Measurements from ENCODE around the gene CHKA. TPM values are rescaled to one million over a fixed set of nuclear protein-coding genes. Genes with fewer than 3 reads are reported as not detected.

Gene CHKA
- total and polyA plus RNA-seq, 2 of the 4 experiments (the other 2 are of a cell fraction) = 4.5 to 8.4 TPM

GRCh38 chr11:68077617-68078582 lies 43.3 kb downstream of the CHKA start:
- H3K56ac ChIP-seq (ENCODE audit: extremely low read depth, insufficient read depth, low read length) = no peak overlapping the region
- no TSS peak for BruUV-seq (replicated peaks)
- ATAC-seq (ENCODE audit: low read depth) = no peak
- H3K4me3 ChIP-seq (ENCODE audit: insufficient read depth, low read depth, low read length) = no peak overlapping the region
- peak; percentile 18 for DNase-seq
- POLR2A ChIA-PET (ENCODE audit: unreplicated experiment) = no interaction called here
- no peak overlapping the region for H2AK5ac ChIP-seq (ENCODE audit: low read depth, low read length)
- H4K8ac ChIP-seq (ENCODE audit: low read depth in 2 of 2, low read length in 2 of 2) = no peak overlapping the region
- no peak overlapping the region; the same call in 1 of the 2 replicates for H3K14ac ChIP-seq (replicated peaks; ENCODE audit: low read depth, low read length)
- no peak overlapping the region for H2BK5ac ChIP-seq (ENCODE audit: low read depth, low read length, poor library complexity, severe bottlenecking)
- no peak overlapping the region for H3K18ac ChIP-seq (ENCODE audit: low read depth, low read length)
- no peak overlapping the region for H2AK9ac ChIP-seq (replicated peaks; ENCODE audit: low read depth, low read length, poor library complexity)
- no peak overlapping the region for H2BK120ac ChIP-seq (ENCODE audit: low read depth, low read length)
- no peak overlapping the region for H3K4ac ChIP-seq (ENCODE audit: low read depth, low read length)
- H4K91ac ChIP-seq (ENCODE audit: insufficient read depth, low read depth, low read length) = no peak overlapping the region
- in situ Hi-C loops (cut with MboI; ENCODE audit: low sequenced_read_pairs) (no loop called here), intact Hi-C loops (cut with micrococcal nuclease) (no loop called here), dilution Hi-C loops (cut with HindIII; ENCODE audit: low sequenced_read_pairs, unreplicated experiment) (no loop called here)
- no peak overlapping the region for H2AFZ ChIP-seq (replicated peaks; ENCODE audit: low read length, poor library complexity)
- no peaks in the 10 kb centered on the region for H3K9me3 ChIP-seq (ENCODE audit: control insufficient read depth, insufficient read depth, low read length)
- no peak overlapping the region for H2BK15ac ChIP-seq (ENCODE audit: low read depth, low read length)
- peaks cover 0 to 3% of the 10 kb centered on the region in 2 experiments; a peak in 1 of 4 replicates for H3K79me1 ChIP-seq (ENCODE audit: low read depth in 1 of 2, low read length in 2 of 2)
- CTCF ChIA-PET = no interaction called here
- no peak overlapping the region for H4K5ac ChIP-seq (ENCODE audit: low read depth, low read length)
- TF ChIP-seq FOS (IDR thresholded peaks at IDR 0.05; ENCODE audit: low read depth, low read length) (no peak), MAZ (IDR thresholded peaks at IDR 0.05; ENCODE audit: borderline replicate concordance, low read depth, low read length) (no peak), CTCF (conservative IDR thresholded peaks at IDR 0.05; ENCODE audit: low read depth, low read length) (no peak), USF2 (IDR thresholded peaks at IDR 0.05; ENCODE audit: low read depth, low read length) (no peak), SMC3 (IDR thresholded peaks at IDR 0.05; ENCODE audit: low read depth, low read length) (no peak), NFE2L2 (IDR thresholded peaks at IDR 0.05; ENCODE audit: low read depth, low read length) (no peak), POLR2A (IDR thresholded peaks at IDR 0.05; ENCODE audit: low read depth, low read length) (no peak)
- H3K27me3 ChIP-seq (ENCODE audit: control insufficient read depth, insufficient read depth, low read length) = no peaks in the 10 kb centered on the region
- H3K23ac ChIP-seq (ENCODE audit: low read depth, low read length) = no peak overlapping the region; the same call in 1 of the 2 replicates
- no peaks in the 10 kb centered on the region for H3K4me1 ChIP-seq (ENCODE audit: control insufficient read depth, insufficient read depth, low read length)
- peaks cover 3% of the 10 kb centered on the region; the same call in 1 of the 2 replicates for H4K20me1 ChIP-seq (ENCODE audit: insufficient read depth, low read length)
- peaks cover 6% of the 10 kb centered on the region for H3K9me1 ChIP-seq (ENCODE audit: insufficient read depth, low read length)
- H3K27ac ChIP-seq (ENCODE audit: insufficient read depth, low read length) = no peak overlapping the region
- H3K36me3 ChIP-seq (ENCODE audit: control insufficient read depth, insufficient read depth, low read length) = peaks cover 13% of the 10 kb centered on the region
- 84% methylated on average over 4 of the region's 8 CpGs; no CpG with 5 or more reads in 1 of the 2 experiments for WGBS, 2 experiments (ENCODE audit: extremely low coverage in 2 of 2, insufficient read length in 1 of 2)
- no peak overlapping the region for H3K4me2 ChIP-seq (ENCODE audit: low read depth, low read length)
- H2BK20ac ChIP-seq (ENCODE audit: low read depth, low read length) = no peak overlapping the region
- no peak overlapping the region for H3K9ac ChIP-seq (ENCODE audit: low read depth, low read length)

Data from IMR-90 (cell line).